T-helper 2 cell treated with Interferon-gamma antibody and Interleukin-4, amounts not matched to agents 5 μg/mL and 100 μg/mL, for 36 hours (primary cell): ENCODE measurements around the gene AKAP8L.

Experiments used
- DNase-seq: peaks from one replicate; pipeline ENCODE4 v3.0.0; 2021; ENCODE audit warnings: low spot score
- H3K27ac Mint-ChIP-seq: one replicate; pipeline ENCODE4 v1.8.0; 2021; ENCODE audit warnings: mild to moderate bottlenecking, mixed read lengths
- H3K27me3 Mint-ChIP-seq: one replicate; pipeline ENCODE4 v1.8.0; 2021; ENCODE audit warnings: low read depth, mixed read lengths
- H3K36me3 Mint-ChIP-seq: one replicate; pipeline ENCODE4 v1.8.0; 2021; ENCODE audit warnings: low read depth, mixed read lengths
- H3K4me1 Mint-ChIP-seq: one replicate; pipeline ENCODE4 v1.8.0; 2021; ENCODE audit warnings: low read depth, mixed read lengths
- H3K4me3 Mint-ChIP-seq: one replicate; pipeline ENCODE4 v1.8.0; 2022; ENCODE audit warnings: mild to moderate bottlenecking, moderate library complexity, mixed read lengths
- H3K9me3 Mint-ChIP-seq: one replicate; pipeline ENCODE4 v1.8.0; 2021; ENCODE audit warnings: mixed read lengths

AKAP8L gene

GRCh38 chr19:15453091-15453578 is 34.3 kb upstream of the AKAP8L start:
- H3K4me3 Mint-ChIP-seq: no peak overlapping the region
- H3K9me3 Mint-ChIP-seq: no peaks in the 10 kb centered on the region
- H3K27ac Mint-ChIP-seq: no peak overlapping the region

GRCh38 chr19:15452111-15453047 is 33.6 kb upstream of the AKAP8L start:
- Mint-ChIP-seq H3K4me3 (no peak overlapping the region), H3K9me3 (no peaks in the 10 kb centered on the region), H3K27ac (peak overlapping the region; percentile 41), H3K4me1 (peaks cover 6% of the 10 kb centered on the region), H3K36me3 (peaks cover 63% of the 10 kb centered on the region), H3K27me3 (no peaks in the 10 kb centered on the region)
- DNase-seq: no peak

More at GRCh38 chr19:15453091-15453578, 34.3 kb upstream of the AKAP8L start:
- DNase-seq: no peak
- H3K27me3 Mint-ChIP-seq: no peaks in the 10 kb centered on the region
- peaks cover 65% of the 10 kb centered on the region for H3K36me3 Mint-ChIP-seq
- peaks cover 6% of the 10 kb centered on the region for H3K4me1 Mint-ChIP-seq

GRCh38 chr19:15450528-15450890 is 31.7 kb upstream of the AKAP8L start:
- H3K9me3 Mint-ChIP-seq: no peaks in the 10 kb centered on the region
- peaks cover 57% of the 10 kb centered on the region for H3K36me3 Mint-ChIP-seq
- peaks cover 6% of the 10 kb centered on the region for H3K4me1 Mint-ChIP-seq

GRCh38 chr19:15449620-15450527 is 31.1 kb upstream of the AKAP8L start, which contains the start of gene WIZ:
Gene WIZ, minus strand, starts transcription at chr19:15449956. Its CDS starts 1,649 bp downstream, at chr19:15448307.
- peak within 1 kb of the TSS; percentile 82 for H3K4me3 Mint-ChIP-seq
- peak within 1 kb of the TSS; percentile 93 for H3K27ac Mint-ChIP-seq
- DNase-seq: peak; percentile 78
- no peaks in the 10 kb centered on the region for H3K9me3 Mint-ChIP-seq
- peaks cover 51% of the 10 kb centered on the region for H3K36me3 Mint-ChIP-seq
- H3K4me1 Mint-ChIP-seq: peaks cover 6% of the 10 kb centered on the region
- no peaks in the 10 kb centered on the region for H3K27me3 Mint-ChIP-seq

More at GRCh38 chr19:15450528-15450890, 31.7 kb upstream of the AKAP8L start:
- H3K27me3 Mint-ChIP-seq: no peaks in the 10 kb centered on the region
- H3K4me3 Mint-ChIP-seq: peak overlapping the region; percentile 82
- no peak for DNase-seq
- peak overlapping the region; percentile 93 for H3K27ac Mint-ChIP-seq

- Mint-ChIP-seq H3K27ac (peak overlapping the region; percentile 64), H3K36me3 (peaks cover 42% of the 10 kb centered on the region), H3K4me1 (peaks cover 6% of the 10 kb centered on the region), H3K9me3 (no peaks in the 10 kb centered on the region), H3K27me3 (no peaks in the 10 kb centered on the region), H3K4me3 (peak overlapping the region; percentile 62)
- no peak for DNase-seq
These were observed 30.2 kb upstream of the AKAP8L start for GRCh38 chr19:15448778-15449619.

- no peak for DNase-seq
- H3K36me3 Mint-ChIP-seq: peaks cover 34% of the 10 kb centered on the region
- peaks cover 6% of the 10 kb centered on the region for H3K4me1 Mint-ChIP-seq
- H3K9me3 Mint-ChIP-seq: no peaks in the 10 kb centered on the region
- H3K27ac Mint-ChIP-seq: peak overlapping the region; percentile 12
- H3K4me3 Mint-ChIP-seq: peak overlapping the region; percentile 62
- H3K27me3 Mint-ChIP-seq: no peaks in the 10 kb centered on the region
These were observed 29.4 kb upstream of the AKAP8L start for GRCh38 chr19:15448044-15448777.

GRCh38 chr19:15447057-15447456 is 28.3 kb upstream of the AKAP8L start:
- Mint-ChIP-seq H3K9me3 (no peaks in the 10 kb centered on the region), H3K36me3 (peaks cover 29% of the 10 kb centered on the region), H3K27ac (no peak overlapping the region), H3K4me1 (peaks cover 6% of the 10 kb centered on the region), H3K4me3 (no peak overlapping the region), H3K27me3 (no peaks in the 10 kb centered on the region)
- DNase-seq: no peak

- no peaks in the 10 kb centered on the region for H3K9me3 Mint-ChIP-seq
- H3K27me3 Mint-ChIP-seq: no peaks in the 10 kb centered on the region
- DNase-seq: no peak
- H3K27ac Mint-ChIP-seq: no peak overlapping the region
- H3K36me3 Mint-ChIP-seq: peaks cover 18% of the 10 kb centered on the region
- H3K4me1 Mint-ChIP-seq: peaks cover 6% of the 10 kb centered on the region
- no peak overlapping the region for H3K4me3 Mint-ChIP-seq
These were observed 27.1 kb upstream of the AKAP8L start for GRCh38 chr19:15445807-15446376.

- Mint-ChIP-seq H3K4me3 (no peak overlapping the region), H3K27me3 (no peaks in the 10 kb centered on the region), H3K4me1 (peaks cover under 1% of the 10 kb centered on the region), H3K27ac (no peak overlapping the region), H3K9me3 (no peaks in the 10 kb centered on the region), H3K36me3 (peaks cover 11% of the 10 kb centered on the region)
- no peak for DNase-seq
These were observed 26.4 kb upstream of the AKAP8L start for GRCh38 chr19:15445227-15445605.

GRCh38 chr19:15444505-15445226 is 25.9 kb upstream of the AKAP8L start:
- Mint-ChIP-seq H3K36me3 (peaks cover 10% of the 10 kb centered on the region), H3K4me3 (no peak overlapping the region), H3K27ac (no peak overlapping the region), H3K27me3 (no peaks in the 10 kb centered on the region), H3K4me1 (no peaks in the 10 kb centered on the region), H3K9me3 (no peaks in the 10 kb centered on the region)
- no peak for DNase-seq

- Mint-ChIP-seq H3K36me3 (peaks cover 10% of the 10 kb centered on the region), H3K4me1 (no peaks in the 10 kb centered on the region), H3K9me3 (no peaks in the 10 kb centered on the region), H3K27me3 (no peaks in the 10 kb centered on the region), H3K27ac (no peak overlapping the region), H3K4me3 (no peak overlapping the region)
- DNase-seq: no peak
These were observed 25.1 kb upstream of the AKAP8L start for GRCh38 chr19:15443838-15444237.

GRCh38 chr19:15443325-15443724 is 24.5 kb upstream of the AKAP8L start:
- Mint-ChIP-seq H3K4me3 (no peak overlapping the region), H3K27ac (no peak overlapping the region), H3K9me3 (no peaks in the 10 kb centered on the region), H3K4me1 (no peaks in the 10 kb centered on the region), H3K27me3 (no peaks in the 10 kb centered on the region), H3K36me3 (peaks cover 7% of the 10 kb centered on the region)
- no peak for DNase-seq
